ENCODE data around the gene HOXB2. TPM values are rescaled to one million over a fixed set of nuclear protein-coding genes. Genes with fewer than 3 reads are reported as not detected.

The HOXB2 gene
- total RNA-seq, 1 experiment from 2014 or later = not detected

GRCh38 chr17:48517478-48517877 lies 27.4 kb downstream of the HOXB2 start:
- H2BK5ac ChIP-seq (ENCODE audit: insufficient read length, low read length) = no peak overlapping the region
- H2BK20ac ChIP-seq (ENCODE audit: low read depth, low read length, poor library complexity, severe bottlenecking) = no peak overlapping the region
- no peaks in the 10 kb centered on the region for H3K79me2 ChIP-seq (ENCODE audit: insufficient read depth, low read length)
- peaks cover 50 to 57% of the 10 kb centered on the region in 2 experiments for H3K4me1 Mint-ChIP-seq
- H2AFZ ChIP-seq (ENCODE audit: low read length) = no peak overlapping the region
- H3K14ac ChIP-seq (ENCODE audit: insufficient read depth, low read length) = no peak overlapping the region
- no peak overlapping the region for H4K8ac ChIP-seq (replicated peaks; ENCODE audit: insufficient read length, low read depth, low read length)
- H2BK12ac ChIP-seq (ENCODE audit: insufficient read length, low read depth, low read length) = no peak overlapping the region
- H2BK120ac ChIP-seq (ENCODE audit: low read depth, low read length, poor library complexity, severe bottlenecking) = no peak overlapping the region
- no peaks in the 10 kb centered on the region for H3K79me1 ChIP-seq (ENCODE audit: insufficient read depth, low read depth, low read length, poor library complexity, severe bottlenecking)
- H3K27ac Mint-ChIP-seq = no peak overlapping the region
- H3K27me3 Mint-ChIP-seq (ENCODE audit: low read depth) = peaks cover 100% of the 10 kb centered on the region
- peaks cover 11% of the 10 kb centered on the region for H3K4me1 ChIP-seq (ENCODE audit: insufficient read depth, low read length)
- no peak overlapping the region for H3K27ac ChIP-seq (ENCODE audit: insufficient read length, low read depth, low read length)
- H3K27me3 ChIP-seq (ENCODE audit: insufficient read depth, low read length) = peaks cover 9% of the 10 kb centered on the region; the same call in 1 of the 2 replicates
- no peak overlapping the region for H3K18ac ChIP-seq (ENCODE audit: insufficient read length, low read depth, low read length)
- no peak overlapping the region for H3K4ac ChIP-seq (ENCODE audit: low read depth, low read length)
- no peak for DNase-seq
- no peak overlapping the region for H3K9ac ChIP-seq (ENCODE audit: extremely low read depth, insufficient read length, low read length)
- no peak overlapping the region for H2AK5ac ChIP-seq (ENCODE audit: insufficient read length, low read length)
- no peak overlapping the region for H3T11ph ChIP-seq (ENCODE audit: low read length)
- peaks cover 0 to 2% (median 0%) of the 10 kb centered on the region in 3 experiments; a peak in 1 of 7 replicates for H3K36me3 Mint-ChIP-seq (ENCODE audit: insufficient read depth in 1 of 3, low read depth in 3 of 3)
- no peak overlapping the region for H4K91ac ChIP-seq (ENCODE audit: insufficient read length, low read depth, low read length)
- H3K4me2 ChIP-seq (ENCODE audit: insufficient read depth, insufficient read length, low read length) = no peak overlapping the region
- H4K5ac ChIP-seq (ENCODE audit: insufficient read length, low read depth, low read length) = no peak overlapping the region
- H4K20me1 ChIP-seq (ENCODE audit: control insufficient read depth, insufficient read depth, insufficient read length) = no peaks in the 10 kb centered on the region
- WGBS (ENCODE audit: extremely low coverage, insufficient read length, low lambda C conversion rate) = no CpG with 5 or more reads among the region's 3 CpGs
- no peaks in the 10 kb centered on the region for H3K23me2 ChIP-seq (ENCODE audit: insufficient read length, low read depth, low read length, poor library complexity, severe bottlenecking)
- H3K9me3 Mint-ChIP-seq = peaks cover 0 to 17% of the 10 kb centered on the region in 2 experiments; a peak in 3 of 5 replicates
- H3K56ac ChIP-seq (ENCODE audit: insufficient read length, low read depth, low read length) = no peak overlapping the region
- H3K9me3 ChIP-seq (ENCODE audit: control insufficient read depth, low read depth, low read length) = no peaks in the 10 kb centered on the region
- H2BK15ac ChIP-seq (ENCODE audit: low read depth, low read length) = no peak overlapping the region
- no peak overlapping the region for H3K4me3 Mint-ChIP-seq
- no peak overlapping the region for H3K23ac ChIP-seq (ENCODE audit: insufficient read length, low read depth, low read length)
- no peak for TF ChIP-seq CTCF (conservative IDR thresholded peaks at IDR 0.05)
